Renal cortical epithelial cell (primary cell): ENCODE data around the gene LDHAL6B. TPM values are rescaled to one million over a fixed set of nuclear protein-coding genes. Genes with fewer than 3 reads are reported as not detected.
"Not testable (repeated sequence)": the region's sequence is repeated elsewhere in the genome, so short reads cannot be mapped to it uniquely, and the experiment has no call there.

Experiments
- DNase-seq: peaks from one replicate; pipeline ENCODE4 v3.0.0-alpha.2; 2011; ENCODE audit warnings: low read depth
- total RNA-seq: library from RNA; depleted of rRNA; stranded (reverse); fragments of >200 nt; gene quantifications from 2 replicates; pipeline ENCODE4 v1.2.3, GENCODE V29; 2014

LDHAL6B gene
- total RNA-seq, result not detected in 2 replicates

- no peak for DNase-seq
Measured at GRCh38 chr15:59206623-59207183, at the start of gene LDHAL6B. TSS of gene LDHAL6B (plus strand) at chr15:59206843. CDS start at chr15:59206941, 98 bp downstream.

- DNase-seq, result no peak
Measured at GRCh38 chr15:59157396-59157795, 49.2 kb upstream of the LDHAL6B start.

GRCh38 chr15:59157840-59158700 is 48.6 kb upstream of the LDHAL6B start:
- DNase-seq, result no peak

- no peak for DNase-seq
Measured at GRCh38 chr15:59158701-59159034, 48.0 kb upstream of the LDHAL6B start.

GRCh38 chr15:59159210-59159609 is 47.4 kb upstream of the LDHAL6B start:
- no peak for DNase-seq

- no peak for DNase-seq
Measured at GRCh38 chr15:59160880-59161593, 45.6 kb upstream of the LDHAL6B start.

- not testable (repeated sequence) for DNase-seq
Measured at GRCh38 chr15:59162080-59162479, 44.6 kb upstream of the LDHAL6B start.

GRCh38 chr15:59165726-59166125 is 40.9 kb upstream of the LDHAL6B start:
- DNase-seq, result peak; percentile 75

- DNase-seq, result no peak
Measured at GRCh38 chr15:59166166-59166565, 40.5 kb upstream of the LDHAL6B start.

- no peak for DNase-seq
Measured at GRCh38 chr15:59166601-59167265, 39.9 kb upstream of the LDHAL6B start.

GRCh38 chr15:59168536-59168935 is 38.1 kb upstream of the LDHAL6B start:
- peak; percentile 84 for DNase-seq

- DNase-seq, result peak; percentile 97
Measured at GRCh38 chr15:59169251-59169708, 37.4 kb upstream of the LDHAL6B start.

GRCh38 chr15:59170295-59171066 is 36.2 kb upstream of the LDHAL6B start:
- peak; percentile 90 for DNase-seq

GRCh38 chr15:59171067-59171397 is 35.6 kb upstream of the LDHAL6B start:
- no peak for DNase-seq

- no peak for DNase-seq
Measured at GRCh38 chr15:59172289-59172901, 34.2 kb upstream of the LDHAL6B start.

- no peak for DNase-seq
Measured at GRCh38 chr15:59173194-59173593, 33.4 kb upstream of the LDHAL6B start.

GRCh38 chr15:59174151-59174834 is 32.4 kb upstream of the LDHAL6B start:
- no peak for DNase-seq

- DNase-seq, result peak; percentile 86
Measured at GRCh38 chr15:59174835-59175831, 31.5 kb upstream of the LDHAL6B start.

- no peak for DNase-seq
Measured at GRCh38 chr15:59176653-59177316, 29.9 kb upstream of the LDHAL6B start.
